KMS-11 (cell line): Measurements from ENCODE around the gene WARS2.

Experiments
- H2AFZ ChIP-seq: fragments of 200-600 bp; sonication (generic); 2 replicates; pipeline ENCODE4 v1.6.1; 2016; ENCODE audit warnings: antibody characterized with exemption, mixed run types, low read depth
- H3K27ac ChIP-seq: fragments of 200-600 bp; sonication (generic); 2 replicates; pipeline ENCODE4 v1.6.1; 2016; ENCODE audit warnings: mild to moderate bottlenecking, mixed run types
- H3K27me3 ChIP-seq: fragments of 200-600 bp; sonication (generic); 2 replicates; pipeline ENCODE4 v1.6.1; 2017; ENCODE audit warnings: mild to moderate bottlenecking, low read depth, mixed run types, moderate library complexity; ENCODE audit not compliant: insufficient read depth
- H3K36me3 ChIP-seq: fragments of 200-600 bp; sonication (generic); 2 replicates; pipeline ENCODE4 v1.6.1; 2017; ENCODE audit warnings: mild to moderate bottlenecking, mixed run types; ENCODE audit not compliant: insufficient read depth
- H3K4me1 ChIP-seq: fragments of 200-600 bp; sonication (generic); 2 replicates; pipeline ENCODE4 v1.6.1; 2016; ENCODE audit warnings: mild to moderate bottlenecking, low read depth, mixed run types; ENCODE audit not compliant: poor library complexity, severe bottlenecking
- H3K4me2 ChIP-seq: fragments of 200-600 bp; sonication (generic); 2 replicates; pipeline ENCODE4 v1.7.0; 2016; ENCODE audit warnings: mild to moderate bottlenecking, mixed run types
- H3K4me3 ChIP-seq: fragments of 200-600 bp; sonication (generic); IDR thresholded peaks from 2 replicates; pipeline ENCODE4 v1.6.1; 2017; ENCODE audit warnings: low read depth, low read length, mixed read lengths; ENCODE audit not compliant: insufficient read depth
- H3K79me2 ChIP-seq: fragments of 200-600 bp; sonication (generic); 2 replicates; pipeline ENCODE4 v1.6.1; 2016; ENCODE audit warnings: low read depth, mixed run types; ENCODE audit not compliant: insufficient read depth
- H3K9ac ChIP-seq: fragments of 200-600 bp; sonication (generic); 2 replicates; pipeline ENCODE4 v1.6.1; 2016; ENCODE audit warnings: mild to moderate bottlenecking, mixed run types
- H4K20me1 ChIP-seq: fragments of 200-600 bp; sonication (generic); 2 replicates; pipeline ENCODE4 v1.6.1; 2016; ENCODE audit warnings: mild to moderate bottlenecking, mixed run types; ENCODE audit not compliant: insufficient read depth
- CTCF ChIP-seq: fragments of 200-600 bp; sonication (generic); conservative IDR thresholded peaks from 2 replicates; pipeline ENCODE4 v1.6.1; 2017; ENCODE audit warnings: low read depth, mild to moderate bottlenecking, antibody characterized with exemption, low read length, moderate library complexity, mixed read lengths

The WARS2 gene

GRCh38 chr1:119093721-119094120, 46.7 kb downstream of the WARS2 start:
- H2AFZ ChIP-seq = no peak overlapping the region
- TF ChIP-seq CTCF = no peak
- H3K4me2 ChIP-seq = no peak overlapping the region
- no peaks in the 10 kb centered on the region for H4K20me1 ChIP-seq
- H3K79me2 ChIP-seq = no peaks in the 10 kb centered on the region
- no peak overlapping the region for H3K4me3 ChIP-seq
- no peak overlapping the region for H3K9ac ChIP-seq
- H3K27ac ChIP-seq = no peak overlapping the region
- H3K36me3 ChIP-seq = no peaks in the 10 kb centered on the region
- no peaks in the 10 kb centered on the region for H3K4me1 ChIP-seq
- H3K27me3 ChIP-seq = no peaks in the 10 kb centered on the region

GRCh38 chr1:119091618-119092017, 48.8 kb downstream of the WARS2 start:
- TF ChIP-seq CTCF = no peak
- H3K79me2 ChIP-seq = no peaks in the 10 kb centered on the region
- no peaks in the 10 kb centered on the region for H3K4me1 ChIP-seq

GRCh38 chr1:119090250-119090649, 50.2 kb downstream of the WARS2 start:
- Histone ChIP-seq H3K9ac (no peak overlapping the region), H4K20me1 (no peaks in the 10 kb centered on the region), H3K4me1 (no peaks in the 10 kb centered on the region), H3K27ac (no peak overlapping the region), H3K36me3 (no peaks in the 10 kb centered on the region), H2AFZ (no peak overlapping the region), H3K27me3 (no peaks in the 10 kb centered on the region), H3K79me2 (no peaks in the 10 kb centered on the region), H3K4me3 (no peak overlapping the region), H3K4me2 (no peak overlapping the region)
- TF ChIP-seq CTCF = no peak

More at GRCh38 chr1:119091618-119092017, 48.8 kb downstream of the WARS2 start:
- no peak overlapping the region for H3K27ac ChIP-seq
- no peaks in the 10 kb centered on the region for H3K27me3 ChIP-seq
- H2AFZ ChIP-seq = no peak overlapping the region
- H4K20me1 ChIP-seq = no peaks in the 10 kb centered on the region
- no peak overlapping the region for H3K4me3 ChIP-seq
- no peaks in the 10 kb centered on the region for H3K36me3 ChIP-seq
- H3K9ac ChIP-seq = no peak overlapping the region
- H3K4me2 ChIP-seq = no peak overlapping the region

GRCh38 chr1:119086830-119087229, 53.6 kb downstream of the WARS2 start:
- H3K4me3 ChIP-seq = no peak overlapping the region

More at GRCh38 chr1:119086830-119087229, 53.6 kb downstream of the WARS2 start:
- H3K4me1 ChIP-seq = peaks cover 11% of the 10 kb centered on the region
- no peaks in the 10 kb centered on the region for H4K20me1 ChIP-seq
- no peak overlapping the region for H3K9ac ChIP-seq
- no peaks in the 10 kb centered on the region for H3K27me3 ChIP-seq
- no peak overlapping the region for H2AFZ ChIP-seq
- no peak for TF ChIP-seq CTCF
- no peaks in the 10 kb centered on the region for H3K36me3 ChIP-seq
- H3K79me2 ChIP-seq = no peaks in the 10 kb centered on the region
- no peak overlapping the region for H3K27ac ChIP-seq
- H3K4me2 ChIP-seq = no peak overlapping the region
